OCI-LY3 (cell line): ENCODE results near the gene ELL2.

ENCODE experiments used
- CTCF ChIP-seq: fragments of 200-600, 300-600 bp; sonication (generic); IDR thresholded peaks from 2 replicates; pipeline ENCODE4 v1.5.1; 2014; ENCODE audit warnings: antibody characterized with exemption, low read length, low read depth
- EZH2phosphoT487 ChIP-seq: fragments of 200-600 bp; shearing (Covaris generic); IDR thresholded peaks from 2 replicates; pipeline ENCODE4 v1.6.1; 2018; ENCODE audit warnings: antibody characterized with exemption, mixed run types, low read depth

- TF ChIP-seq CTCF (no peak), EZH2phosphoT487 (no peak)
Measured at GRCh38 chr5:95899829-95900228, 61.8 kb downstream of the ELL2 start.
